Thyroid gland (tissue), 4 donors: ENCODE measurements around the gene PTPRG.

Experiments
- CTCF ChIP-seq, 6 experiments: fragments of 200-600 bp in 3 of 6; fragments of 450-650 bp in 3 of 6; sonication (generic) in 3 of 6; IDR thresholded peaks; one replicate each; pipeline ENCODE4 v1.5.1; 2016 to 2019; ENCODE audit warnings: antibody characterized with exemption in 6 of 6, mild to moderate bottlenecking in 2 of 6, inconsistent platforms in 1 of 6, moderate library complexity in 1 of 6
- POLR2A ChIP-seq, 2 donors: fragments of 450-650 bp; IDR thresholded peaks; one replicate each; pipeline ENCODE4 v1.6.1; 2017; ENCODE audit warnings: antibody characterized with exemption in 2 of 2, mild to moderate bottlenecking in 2 of 2, moderate library complexity in 1 of 2

GRCh38 chr3:61608072-61608471 is 46.7 kb downstream of the PTPRG start:
- TF ChIP-seq CTCF (IDR thresholded peaks at IDR 0.05) (no peak), POLR2A (IDR thresholded peaks at IDR 0.05) (no peak)
